HepG2 (cell line): ENCODE data around the gene SPTBN2. TPM values are rescaled to one million over a fixed set of nuclear protein-coding genes. Genes with fewer than 3 reads are reported as not detected.
A peak's percentile ranks its signal among the peaks of the same experiment; 100 is the strongest.

Source experiments
- AGO1 ChIP-seq: fragments of 200-400 bp; formaldehyde crosslinking; IDR thresholded peaks from 2 replicates; pipeline ENCODE4 v1.6.1; 2017; ENCODE audit warnings: mild to moderate bottlenecking, low read depth, low read length, moderate library complexity; ENCODE audit not compliant: poor library complexity, severe bottlenecking
- ATAD3A ChIP-seq: sonication (generic); formaldehyde crosslinking; IDR thresholded peaks from 2 replicates; pipeline ENCODE4 v1.4.0; 2020; ENCODE audit warnings: missing genetic modification reagents
- BRD4 ChIP-seq: sonication (generic); formaldehyde crosslinking; IDR thresholded peaks from 2 replicates; pipeline ENCODE4 v1.4.0; 2020; ENCODE audit warnings: missing genetic modification reagents
- CAMTA2 ChIP-seq: sonication (generic); formaldehyde crosslinking; IDR thresholded peaks from 2 replicates; pipeline ENCODE4 v1.4.0; 2020; ENCODE audit warnings: mild to moderate bottlenecking, missing genetic modification reagents, borderline replicate concordance
- ETV5 ChIP-seq: IDR thresholded peaks from 2 replicates; pipeline ENCODE4 v1.6.1; 2018; ENCODE audit warnings: missing biosample characterization, missing genetic modification reagents, inconsistent platforms, borderline replicate concordance
- GATAD2A ChIP-seq: IDR thresholded peaks from 2 replicates; pipeline ENCODE4 v1.6.1; 2016
- MIER3 ChIP-seq: IDR thresholded peaks from 2 replicates; pipeline ENCODE4 v1.6.1; 2016; ENCODE audit warnings: missing compliant biosample characterization, borderline replicate concordance
- PHF20 ChIP-seq: sonication (generic); formaldehyde crosslinking; IDR thresholded peaks from 2 replicates; pipeline ENCODE4 v1.5.0; 2020; ENCODE audit warnings: mild to moderate bottlenecking, missing genetic modification reagents
- POLR2G ChIP-seq: fragments of 200-400 bp; formaldehyde crosslinking; IDR thresholded peaks from 2 replicates; pipeline ENCODE4 v1.6.1; 2018; ENCODE audit warnings: mild to moderate bottlenecking, low read depth, low read length, moderate library complexity
- SKI ChIP-seq: fragments of 450-650 bp; IDR thresholded peaks from one replicate; pipeline ENCODE4 v1.6.1; 2018; ENCODE audit warnings: mild to moderate bottlenecking; ENCODE audit not compliant: partially characterized antibody
- SPEN ChIP-seq: sonication (generic); formaldehyde crosslinking; IDR thresholded peaks from 2 replicates; pipeline ENCODE4 v1.5.1; 2020; ENCODE audit warnings: low read depth, mild to moderate bottlenecking, missing genetic modification reagents
- ZBTB20 ChIP-seq: sonication (generic); formaldehyde crosslinking; IDR thresholded peaks from 2 replicates; pipeline ENCODE4 v1.8.1; 2023; ENCODE audit warnings: missing genetic modification reagents, low read depth, mild to moderate bottlenecking, borderline replicate concordance
- ZFY ChIP-seq: sonication (generic); formaldehyde crosslinking; IDR thresholded peaks from 2 replicates; pipeline ENCODE4 v1.4.0; 2020; ENCODE audit warnings: missing genetic modification reagents
- ZMAT3 ChIP-seq: sonication (generic); formaldehyde crosslinking; conservative IDR thresholded peaks from 2 replicates; pipeline ENCODE4 v1.7.0; 2021; ENCODE audit warnings: missing genetic modification reagents
- ZNF256 ChIP-seq: sonication (generic); formaldehyde crosslinking; conservative IDR thresholded peaks from 2 replicates; pipeline ENCODE4 v1.4.0; 2020; ENCODE audit warnings: missing genetic modification reagents
- ZNF317 ChIP-seq: sonication (generic); formaldehyde crosslinking; IDR thresholded peaks from 2 replicates; pipeline ENCODE4 v1.5.0; 2020; ENCODE audit warnings: mild to moderate bottlenecking, missing genetic modification reagents
- ZNF546 ChIP-seq: sonication (generic); formaldehyde crosslinking; conservative IDR thresholded peaks from 2 replicates; pipeline ENCODE4 v1.8.1; 2023; ENCODE audit warnings: mild to moderate bottlenecking, missing genetic modification reagents
- ZNF556 ChIP-seq: sonication (generic); formaldehyde crosslinking; IDR thresholded peaks from 2 replicates; pipeline ENCODE4 v1.4.0; 2020; ENCODE audit warnings: mild to moderate bottlenecking, missing genetic modification reagents, borderline replicate concordance
- ZNF781 ChIP-seq: sonication (generic); formaldehyde crosslinking; IDR thresholded peaks from 2 replicates; pipeline ENCODE4 v1.5.1; 2020; ENCODE audit warnings: borderline replicate concordance, mild to moderate bottlenecking, missing genetic modification reagents; ENCODE audit errors: not compliant biosample characterization
- ZNF883 ChIP-seq: sonication (generic); formaldehyde crosslinking; IDR thresholded peaks from 2 replicates; pipeline ENCODE4 v1.5.1; 2020; ENCODE audit warnings: mild to moderate bottlenecking, missing genetic modification reagents; ENCODE audit errors: not compliant biosample characterization
- polyA plus RNA-seq, 8 experiments: library from polyadenylated mRNA; depleted of rRNA in 3 of 8; stranded (reverse) in 7 of 8; unstranded in 1 of 8; fragments of >200 nt; fragmentation: Illumina TruSeq in 4 of 8; extraction: Trizol in 4 of 8; gene quantifications; 2 replicates each; pipeline versions ENCODE4 v1.2.1 to v1.2.3, GENCODE V29; 2011 to 2016; ENCODE audit warnings: low read depth in 4 of 8, missing spikeins in 1 of 8, mixed read lengths in 1 of 8; ENCODE audit not compliant: insufficient read depth in 1 of 8
- total RNA-seq, 5 experiments: library from RNA; depleted of rRNA; stranded (reverse); fragments of >200 nt; fragmentation: Illumina TruSeq; extraction: Trizol; gene quantifications; 2 replicates each; pipeline ENCODE4 v1.2.3, GENCODE V29; 2016; ENCODE audit warnings: low read depth in 1 of 5
- TF ChIP-seq, protein P1 (sequence below): sonication (generic); formaldehyde crosslinking; conservative IDR thresholded peaks from 2 replicates; pipeline ENCODE4 v1.8.0; 2022; ENCODE audit warnings: mild to moderate bottlenecking, moderate library complexity, missing genetic modification reagents
- TF ChIP-seq, protein P2 (sequence below): sonication (generic); formaldehyde crosslinking; IDR thresholded peaks from 2 replicates; pipeline ENCODE4 v1.9.0; 2022; ENCODE audit warnings: missing genetic modification reagents, mild to moderate bottlenecking, borderline replicate concordance

Gene SPTBN2
- total and polyA plus RNA-seq, 2 of the 13 experiments (the other 11 are each of a cell fraction or from before 2014, with no cell fraction given) = 0.65 to 4.0 TPM

DNA sequence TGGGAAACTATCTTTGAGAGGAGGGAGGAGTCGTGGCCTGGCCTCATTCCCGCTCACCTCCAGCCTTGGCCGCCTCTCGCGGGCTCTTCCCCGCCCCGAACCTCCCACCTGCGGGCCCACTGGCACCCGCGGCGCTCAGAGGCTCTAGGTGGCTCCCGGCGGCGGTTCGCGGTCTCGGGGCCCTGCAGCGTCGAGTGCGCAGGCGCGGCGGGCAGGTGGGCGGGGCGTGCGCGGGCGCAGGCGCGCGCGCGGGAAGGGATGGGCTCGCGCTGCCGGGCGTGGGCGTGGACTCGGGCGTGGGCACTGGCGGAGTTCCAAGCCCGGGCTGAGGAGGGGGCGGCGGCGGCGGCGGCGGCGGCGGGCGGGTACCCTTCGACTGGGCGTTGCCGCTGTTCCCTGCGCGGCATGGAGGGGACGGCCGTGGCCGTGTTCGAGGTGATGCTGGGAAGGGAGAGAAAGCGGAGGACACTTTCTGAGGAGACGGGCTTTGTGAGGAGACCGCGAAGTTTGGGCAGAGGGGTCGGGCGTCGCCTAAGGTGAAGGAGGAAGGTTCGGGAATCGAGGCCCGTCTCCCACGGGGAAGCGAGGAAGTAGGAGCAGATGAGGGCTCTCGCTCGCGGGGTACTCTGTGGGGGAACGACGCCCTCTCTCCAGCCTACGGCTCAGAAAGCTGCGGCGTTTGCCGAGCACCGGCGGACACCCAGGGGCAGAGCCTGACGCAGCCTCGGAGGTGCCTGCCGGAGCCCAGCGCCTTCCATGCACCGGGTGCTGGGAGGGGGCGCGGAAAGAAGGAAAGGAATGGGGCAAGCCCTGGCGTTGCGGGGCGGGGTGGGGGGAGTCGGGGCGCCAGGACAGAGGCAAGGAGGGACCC is 15.7 kb upstream of the SPTBN2 start (continued):
- TF ChIP-seq SPEN (peak; percentile 54; the same call in 1 of the 2 replicates), AGO1 (no peak), BRD4 (CRISPR knock-in tag) (0 out of 2 replicates have a peak, but pooled peaks have one; percentile 4), ETV5 (CRISPR knock-in tag) (peak; percentile 41; the same call in 1 of the 2 replicates), SKI (peak; percentile 18), MIER3 (0 out of 2 replicates have a peak, but pooled peaks have one; percentile 33), CAMTA2 (CRISPR knock-in tag) (no peak), ATAD3A (CRISPR knock-in tag) (no peak), PHF20 (peak; percentile 63), GATAD2A (0 out of 2 replicates have a peak, but pooled peaks have one; percentile 7), ZMAT3 (peak; percentile 51; the same call in 1 of the 2 replicates), ZNF556 (CRISPR knock-in tag) (no peak; the same call in 1 of the 2 replicates), ZBTB20 (CRISPR knock-in tag) (peak; percentile 33; the same call in 1 of the 2 replicates), ZNF883 (CRISPR knock-in tag) (peak; percentile 56), POLR2G (peak; percentile 81; the same call in 1 of the 2 replicates), ZNF256 (CRISPR knock-in tag) (0 out of 2 replicates have a peak, but pooled peaks have one; percentile 66), ZNF317 (CRISPR knock-in tag) (no peak; the same call in 1 of the 2 replicates), ZFY (CRISPR knock-in tag) (peak; percentile 96), ZNF546 (CRISPR knock-in tag) (0 out of 2 replicates have a peak, but pooled peaks have one; percentile 44), ZNF781 (peak; percentile 58)
- TF ChIP-seq, protein P1, sequence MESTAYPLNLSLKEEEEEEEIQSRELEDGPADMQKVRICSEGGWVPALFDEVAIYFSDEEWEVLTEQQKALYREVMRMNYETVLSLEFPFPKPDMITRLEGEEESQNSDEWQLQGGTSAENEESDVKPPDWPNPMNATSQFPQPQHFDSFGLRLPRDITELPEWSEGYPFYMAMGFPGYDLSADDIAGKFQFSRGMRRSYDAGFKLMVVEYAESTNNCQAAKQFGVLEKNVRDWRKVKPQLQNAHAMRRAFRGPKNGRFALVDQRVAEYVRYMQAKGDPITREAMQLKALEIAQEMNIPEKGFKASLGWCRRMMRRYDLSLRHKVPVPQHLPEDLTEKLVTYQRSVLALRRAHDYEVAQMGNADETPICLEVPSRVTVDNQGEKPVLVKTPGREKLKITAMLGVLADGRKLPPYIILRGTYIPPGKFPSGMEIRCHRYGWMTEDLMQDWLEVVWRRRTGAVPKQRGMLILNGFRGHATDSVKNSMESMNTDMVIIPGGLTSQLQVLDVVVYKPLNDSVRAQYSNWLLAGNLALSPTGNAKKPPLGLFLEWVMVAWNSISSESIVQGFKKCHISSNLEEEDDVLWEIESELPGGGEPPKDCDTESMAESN (CRISPR knock-in tag) = peak; percentile 64; the same call in 1 of the 2 replicates
- TF ChIP-seq, protein P2, sequence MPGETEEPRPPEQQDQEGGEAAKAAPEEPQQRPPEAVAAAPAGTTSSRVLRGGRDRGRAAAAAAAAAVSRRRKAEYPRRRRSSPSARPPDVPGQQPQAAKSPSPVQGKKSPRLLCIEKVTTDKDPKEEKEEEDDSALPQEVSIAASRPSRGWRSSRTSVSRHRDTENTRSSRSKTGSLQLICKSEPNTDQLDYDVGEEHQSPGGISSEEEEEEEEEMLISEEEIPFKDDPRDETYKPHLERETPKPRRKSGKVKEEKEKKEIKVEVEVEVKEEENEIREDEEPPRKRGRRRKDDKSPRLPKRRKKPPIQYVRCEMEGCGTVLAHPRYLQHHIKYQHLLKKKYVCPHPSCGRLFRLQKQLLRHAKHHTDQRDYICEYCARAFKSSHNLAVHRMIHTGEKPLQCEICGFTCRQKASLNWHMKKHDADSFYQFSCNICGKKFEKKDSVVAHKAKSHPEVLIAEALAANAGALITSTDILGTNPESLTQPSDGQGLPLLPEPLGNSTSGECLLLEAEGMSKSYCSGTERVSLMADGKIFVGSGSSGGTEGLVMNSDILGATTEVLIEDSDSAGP = peak; percentile 54; the same call in 1 of the 2 replicates
